SU-DHL-6 (cell line): ENCODE data around the gene CHST15.

Experiments used
- H2AFZ ChIP-seq: fragments of 200-600 bp; sonication (generic); 2 replicates; pipeline ENCODE4 v1.6.1; 2014; ENCODE audit warnings: low read depth, mild to moderate bottlenecking, moderate library complexity, mixed read lengths, antibody characterized with exemption, low read length; ENCODE audit not compliant: severe bottlenecking
- H3F3A ChIP-seq: fragments of 200-600 bp; shearing (Covaris generic); 2 replicates; pipeline ENCODE4 v1.6.0; 2016; ENCODE audit warnings: antibody characterized with exemption, mild to moderate bottlenecking; ENCODE audit not compliant: insufficient read depth
- H3K27ac ChIP-seq: fragments of 200-600 bp; sonication (generic); 2 replicates; pipeline ENCODE4 v1.5.1; 2016; ENCODE audit warnings: low read depth, mild to moderate bottlenecking, low read length, moderate library complexity, mixed read lengths
- H3K27me3 ChIP-seq: fragments of 200-600 bp; sonication (generic), shearing (Covaris generic); 2 replicates; pipeline ENCODE4 v1.6.0; 2014; ENCODE audit warnings: mild to moderate bottlenecking, low read length
- H3K36me3 ChIP-seq: fragments of 200-600 bp; sonication (generic); 2 replicates; pipeline ENCODE4 v1.6.1; 2014; ENCODE audit warnings: mild to moderate bottlenecking, low read length, mixed read lengths
- H3K4me2 ChIP-seq: fragments of 300-600, 200-600 bp; shearing (Covaris generic), sonication (generic); 2 replicates; pipeline ENCODE4 v1.6.0; 2014; ENCODE audit warnings: low read length, low read depth, mild to moderate bottlenecking; ENCODE audit not compliant: poor library complexity, severe bottlenecking
- H3K4me3 ChIP-seq: fragments of 200-600 bp; sonication (generic); 2 replicates; pipeline ENCODE4 v1.5.1; 2014; ENCODE audit warnings: antibody characterized with exemption, low read length, mild to moderate bottlenecking, mixed read lengths; ENCODE audit not compliant: insufficient read depth, poor library complexity, severe bottlenecking
- H3K79me2 ChIP-seq: fragments of 200-600 bp; sonication (generic); 2 replicates; pipeline ENCODE4 v1.6.1; 2014; ENCODE audit warnings: mild to moderate bottlenecking, low read length, moderate library complexity; ENCODE audit not compliant: insufficient read depth
- H3K9ac ChIP-seq: fragments of 200-600 bp; sonication (generic); 2 replicates; pipeline ENCODE4 v1.7.0; 2014; ENCODE audit warnings: mild to moderate bottlenecking, low read length
- H3K9me2 ChIP-seq: fragments of 200-600 bp; sonication (generic); replicated peaks from 2 replicates; pipeline ENCODE4 v1.6.1; 2014; ENCODE audit warnings: low read length; ENCODE audit not compliant: insufficient read depth
- H3K9me3 ChIP-seq: fragments of 200-600 bp; sonication (generic); 2 replicates; pipeline ENCODE4 v1.6.1; 2014; ENCODE audit warnings: low read length, mixed read lengths; ENCODE audit not compliant: insufficient read depth
- H4K20me1 ChIP-seq: fragments of 200-600 bp; sonication (generic); 2 replicates; pipeline ENCODE4 v1.6.1; 2014; ENCODE audit warnings: low read depth, mild to moderate bottlenecking, antibody characterized with exemption, low read length, moderate library complexity, mixed read lengths
- CTCF ChIP-seq: fragments of 200-600 bp; sonication (generic); IDR thresholded peaks from one replicate; pipeline ENCODE4 v1.5.1; 2017; ENCODE audit warnings: antibody characterized with exemption, mild to moderate bottlenecking, low read length, moderate library complexity; ENCODE audit not compliant: insufficient read depth, poor library complexity, severe bottlenecking
- EZH2phosphoT487 ChIP-seq: fragments of 200-600 bp; sonication (generic), shearing (Covaris generic); conservative IDR thresholded peaks from 2 replicates; pipeline ENCODE4 v1.6.1; 2018; ENCODE audit warnings: mild to moderate bottlenecking, antibody characterized with exemption, low read length, moderate library complexity, mixed read lengths

Gene CHST15

GRCh38 chr10:124088915-124089314, 4.5 kb downstream of the CHST15 start:
- Histone ChIP-seq H3K4me2 (peak overlapping the region; percentile 77), H3K79me2 (peaks cover 75% of the 10 kb centered on the region), H4K20me1 (no peaks in the 10 kb centered on the region)

GRCh38 chr10:124087672-124088634, 5.4 kb downstream of the CHST15 start:
- TF ChIP-seq EZH2phosphoT487 (no peak), CTCF (no peak)
- Histone ChIP-seq H3F3A (peaks cover 14% of the 10 kb centered on the region; the same call in 1 of the 2 replicates), H3K9me3 (no peaks in the 10 kb centered on the region), H4K20me1 (no peaks in the 10 kb centered on the region), H3K36me3 (0 out of 2 replicates have a peak, but pooled peaks cover 1% of the 10 kb centered on the region), H3K79me2 (peaks cover 84% of the 10 kb centered on the region), H3K9ac (peak overlapping the region; percentile 74; the same call in 1 of the 2 replicates), H2AFZ (no peak overlapping the region), H3K27ac (peak overlapping the region; percentile 58), H3K9me2 (no peaks in the 10 kb centered on the region), H3K27me3 (no peaks in the 10 kb centered on the region), H3K4me2 (peak overlapping the region; percentile 77), H3K4me3 (peak overlapping the region; percentile 37)

More at GRCh38 chr10:124088915-124089314, 4.5 kb downstream of the CHST15 start:
- Histone ChIP-seq H3F3A (peaks cover 8% of the 10 kb centered on the region; the same call in 1 of the 2 replicates), H3K36me3 (no peaks in the 10 kb centered on the region), H3K27ac (peak overlapping the region; percentile 50), H3K4me3 (no peak overlapping the region), H2AFZ (no peak overlapping the region), H3K27me3 (no peaks in the 10 kb centered on the region), H3K9me3 (no peaks in the 10 kb centered on the region), H3K9me2 (no peaks in the 10 kb centered on the region), H3K9ac (peak overlapping the region; percentile 74; the same call in 1 of the 2 replicates)
- no peak for TF ChIP-seq EZH2phosphoT487
- no peak for TF ChIP-seq CTCF

GRCh38 chr10:124086787-124087671, 6.4 kb downstream of the CHST15 start:
- peak overlapping the region; percentile 61 for H3K27ac ChIP-seq
- H3K9ac ChIP-seq: peak overlapping the region; percentile 34; the same call in 1 of the 2 replicates
- no peaks in the 10 kb centered on the region for H3K9me3 ChIP-seq
- no peak overlapping the region for H3K4me3 ChIP-seq
- H3K4me2 ChIP-seq: peak overlapping the region; percentile 77
- no peaks in the 10 kb centered on the region for H3K9me2 ChIP-seq
- H3K79me2 ChIP-seq: peaks cover 92% of the 10 kb centered on the region
- H3K27me3 ChIP-seq: no peaks in the 10 kb centered on the region
- H3K36me3 ChIP-seq: 0 out of 2 replicates have a peak, but pooled peaks cover 6% of the 10 kb centered on the region
- H3F3A ChIP-seq: peaks cover 14% of the 10 kb centered on the region; the same call in 1 of the 2 replicates
- H4K20me1 ChIP-seq: no peaks in the 10 kb centered on the region
- TF ChIP-seq CTCF (no peak), EZH2phosphoT487 (no peak)
- no peak overlapping the region for H2AFZ ChIP-seq
